ENCODE results near the gene TMEM132C. TPM values are rescaled to one million over a fixed set of nuclear protein-coding genes. Genes with fewer than 3 reads are reported as not detected.

Gene TMEM132C
- total and polyA plus RNA-seq, 2 of the 4 experiments (the other 2 are of a cell fraction) = not detected

GRCh38 chr12:128543460-128543859, 276.5 kb downstream of the TMEM132C start:
- intact Hi-C loops (cut with micrococcal nuclease) (no loop called here), in situ Hi-C loops (cut with MboI; ENCODE audit: low sequenced_read_pairs) (no loop called here)

More at GRCh38 chr12:128543460-128543859, 276.5 kb downstream of the TMEM132C start:
- Histone ChIP-seq H2AFZ (replicated peaks; ENCODE audit: low read length, poor library complexity) (no peak overlapping the region), H3K9me1 (ENCODE audit: insufficient read depth, low read length) (no peaks in the 10 kb centered on the region), H4K91ac (ENCODE audit: insufficient read depth, low read depth, low read length) (no peak overlapping the region), H3K4ac (ENCODE audit: low read depth, low read length) (no peak overlapping the region), H2BK15ac (ENCODE audit: low read depth, low read length) (no peak overlapping the region), H3K79me1 (ENCODE audit: low read depth in 1 of 2, low read length in 2 of 2) (no peaks in the 10 kb centered on the region), H3K56ac (ENCODE audit: extremely low read depth, insufficient read depth, low read length) (no peak overlapping the region), H3K36me3 (ENCODE audit: control insufficient read depth, insufficient read depth, low read length) (no peaks in the 10 kb centered on the region), H3K27ac (ENCODE audit: insufficient read depth, low read length) (no peak overlapping the region), H3K4me2 (ENCODE audit: low read depth, low read length) (no peak overlapping the region), H4K20me1 (ENCODE audit: insufficient read depth, low read length) (no peaks in the 10 kb centered on the region), H3K14ac (replicated peaks; ENCODE audit: low read depth, low read length) (no peak overlapping the region), H2AK5ac (ENCODE audit: low read depth, low read length) (no peak overlapping the region), H3K27me3 (ENCODE audit: control insufficient read depth, insufficient read depth, low read length) (no peaks in the 10 kb centered on the region), H2AK9ac (replicated peaks; ENCODE audit: low read depth, low read length, poor library complexity) (no peak overlapping the region), H4K8ac (ENCODE audit: low read depth in 2 of 2, low read length in 2 of 2) (no peak overlapping the region), H3K4me3 (ENCODE audit: insufficient read depth, low read depth, low read length) (no peak overlapping the region), H3K9ac (ENCODE audit: low read depth, low read length) (no peak overlapping the region), H2BK5ac (ENCODE audit: low read depth, low read length, poor library complexity, severe bottlenecking) (no peak overlapping the region), H2BK120ac (ENCODE audit: low read depth, low read length) (no peak overlapping the region), H3K9me3 (ENCODE audit: control insufficient read depth, insufficient read depth, low read length) (peaks cover 31% of the 10 kb centered on the region), H3K4me1 (ENCODE audit: control insufficient read depth, insufficient read depth, low read length) (no peaks in the 10 kb centered on the region), H2BK20ac (ENCODE audit: low read depth, low read length) (no peak overlapping the region), H4K5ac (ENCODE audit: low read depth, low read length) (no peak overlapping the region), H3K23ac (ENCODE audit: low read depth, low read length) (no peak overlapping the region), H3K18ac (ENCODE audit: low read depth, low read length) (no peak overlapping the region)
- ChIA-PET POLR2A (ENCODE audit: unreplicated experiment) (no interaction called here), CTCF (no interaction called here)
- ATAC-seq (ENCODE audit: low read depth) = no peak
- WGBS, 2 experiments (ENCODE audit: extremely low coverage in 2 of 2, insufficient read length in 1 of 2) = no CpG with 5 or more reads among the region's 6 CpGs
- no peak for TF ChIP-seq FOS (IDR thresholded peaks at IDR 0.05; ENCODE audit: low read depth, low read length)
- TF ChIP-seq ELK1 (IDR thresholded peaks at IDR 0.05; ENCODE audit: borderline replicate concordance, low read depth, low read length) = no peak
- no peak for TF ChIP-seq CTCF (conservative IDR thresholded peaks at IDR 0.05; ENCODE audit: low read depth, low read length)
- TF ChIP-seq MAFK (IDR thresholded peaks at IDR 0.05; ENCODE audit: low read depth, low read length) = no peak
- no peak for TF ChIP-seq MAZ (IDR thresholded peaks at IDR 0.05; ENCODE audit: borderline replicate concordance, low read depth, low read length)
- TF ChIP-seq USF2 (IDR thresholded peaks at IDR 0.05; ENCODE audit: low read depth, low read length) = no peak
- TF ChIP-seq NFE2L2 (IDR thresholded peaks at IDR 0.05; ENCODE audit: low read depth, low read length) = no peak
- no peak for TF ChIP-seq POLR2A (IDR thresholded peaks at IDR 0.05; ENCODE audit: low read depth, low read length)
- no peak for TF ChIP-seq CEBPB (IDR thresholded peaks at IDR 0.05; ENCODE audit: low read depth, low read length)
- TF ChIP-seq RAD21 (IDR thresholded peaks at IDR 0.05; ENCODE audit: low read length) = no peak
- no peak for TF ChIP-seq CHD1 (IDR thresholded peaks at IDR 0.05; ENCODE audit: low read depth, low read length)
- no peak for TF ChIP-seq RCOR1 (IDR thresholded peaks at IDR 0.05; ENCODE audit: insufficient replicate concordance, low read length)
- no peak for TF ChIP-seq BHLHE40 (IDR thresholded peaks at IDR 0.05; ENCODE audit: low read depth, low read length)
- no peak for TF ChIP-seq SMC3 (IDR thresholded peaks at IDR 0.05; ENCODE audit: low read depth, low read length)
- no peak for TF ChIP-seq MXI1 (IDR thresholded peaks at IDR 0.05; ENCODE audit: borderline replicate concordance, low read depth, low read length)
- no peak for DNase-seq
- BruUV-seq (replicated peaks) = no TSS peak
- dilution Hi-C loops (cut with HindIII; ENCODE audit: low sequenced_read_pairs, unreplicated experiment) = no loop called here

All from IMR-90 (cell line).